ENCODE measurements around the gene LSP1.

Gene LSP1

DNA sequence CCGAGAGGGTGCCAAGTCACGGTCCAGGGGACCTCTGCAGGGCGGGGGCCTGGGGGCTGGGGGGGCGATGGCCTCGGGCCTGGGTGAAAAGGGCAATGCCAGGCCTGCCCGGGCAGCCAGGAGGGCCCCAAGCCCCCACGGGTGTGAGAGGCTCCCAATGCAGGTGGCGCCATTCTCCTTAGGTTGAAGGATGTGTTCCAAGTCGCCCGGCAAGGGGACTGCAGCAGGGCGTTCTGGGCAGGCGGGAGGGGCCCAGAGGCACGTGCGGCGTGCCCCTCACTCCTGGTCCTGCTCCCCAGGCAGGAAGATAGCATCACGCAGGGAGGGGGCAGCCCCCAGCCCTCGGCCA lies 14.8 kb upstream of the LSP1 start:
- no peak for DNase-seq

DNA sequence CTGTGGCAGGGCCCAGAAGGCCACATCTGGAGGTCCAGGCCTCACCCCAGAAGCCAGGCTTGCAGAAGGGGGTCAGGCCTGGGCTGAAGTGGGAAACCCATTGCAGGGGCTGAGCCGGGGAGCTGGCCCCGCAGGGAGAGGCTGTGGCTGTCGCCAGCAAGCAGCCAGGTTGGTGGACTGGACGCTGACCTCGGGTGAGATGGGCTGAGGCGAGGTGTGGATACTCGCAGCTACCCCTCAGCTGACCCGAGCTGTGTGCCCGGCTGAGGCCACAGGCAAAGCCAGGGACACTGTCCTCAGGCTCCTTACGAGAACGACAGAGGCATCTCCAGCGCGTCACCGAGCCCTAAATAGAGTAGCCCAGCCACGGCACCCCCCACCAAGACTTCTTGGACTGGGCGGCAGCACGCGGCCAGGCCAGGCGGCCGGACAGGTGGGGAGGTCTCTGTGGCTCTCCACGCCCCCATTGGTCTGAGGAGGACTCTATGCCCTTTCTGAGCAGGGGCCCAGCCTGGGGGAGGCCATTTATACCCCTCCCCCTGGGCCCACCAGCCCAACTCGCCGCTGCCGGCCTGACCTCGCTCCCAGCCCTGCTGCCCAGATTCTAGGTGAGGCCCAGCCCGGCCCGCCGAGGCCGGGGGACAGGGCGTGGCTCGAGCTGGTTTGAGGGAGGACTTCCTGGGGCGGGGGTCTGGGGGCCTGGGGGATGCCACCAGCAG lies 14.3 kb upstream of the LSP1 start, which contains the start of gene TNNI2:
TSS of gene TNNI2 (plus strand) at position 556 of the 719 bp plus-strand sequence. CDS start 716 bp downstream, outside the sequence.
- no peak for DNase-seq

DNA sequence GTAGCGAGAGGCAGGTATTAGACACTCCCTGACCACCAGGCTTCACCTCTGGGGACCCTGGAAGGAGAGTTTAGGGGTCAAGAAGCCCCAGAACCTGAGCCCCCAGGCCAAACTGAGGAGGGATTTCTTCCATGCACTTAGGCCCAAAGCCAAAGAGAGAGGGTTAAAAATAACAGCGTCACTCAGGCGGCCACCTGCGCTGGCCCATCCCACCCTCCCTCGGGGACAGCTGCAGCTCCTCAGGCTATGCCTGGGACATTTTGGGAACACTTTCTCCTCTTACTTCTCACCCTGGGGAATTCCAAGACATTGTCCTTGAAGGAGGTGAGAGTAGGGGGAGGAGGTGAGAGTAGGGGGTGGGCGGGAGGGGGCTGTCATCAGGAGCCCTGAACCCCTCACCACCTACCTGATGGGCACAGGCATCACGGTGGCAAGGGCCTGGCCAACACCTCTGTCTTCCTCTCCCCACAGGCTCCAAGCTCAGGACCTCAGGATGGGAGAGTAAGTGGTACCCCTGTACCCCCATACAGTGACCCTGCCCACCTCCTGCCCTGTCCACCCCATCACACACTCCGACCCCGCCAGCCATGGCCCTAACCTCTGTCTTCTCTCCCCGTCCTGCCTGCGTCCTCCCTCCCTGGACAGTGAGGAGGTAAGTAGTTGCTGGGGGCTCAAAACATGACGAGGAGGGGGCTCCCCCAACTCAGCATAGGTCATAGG lies 13.5 kb upstream of the LSP1 start:
- no peak for DNase-seq

DNA sequence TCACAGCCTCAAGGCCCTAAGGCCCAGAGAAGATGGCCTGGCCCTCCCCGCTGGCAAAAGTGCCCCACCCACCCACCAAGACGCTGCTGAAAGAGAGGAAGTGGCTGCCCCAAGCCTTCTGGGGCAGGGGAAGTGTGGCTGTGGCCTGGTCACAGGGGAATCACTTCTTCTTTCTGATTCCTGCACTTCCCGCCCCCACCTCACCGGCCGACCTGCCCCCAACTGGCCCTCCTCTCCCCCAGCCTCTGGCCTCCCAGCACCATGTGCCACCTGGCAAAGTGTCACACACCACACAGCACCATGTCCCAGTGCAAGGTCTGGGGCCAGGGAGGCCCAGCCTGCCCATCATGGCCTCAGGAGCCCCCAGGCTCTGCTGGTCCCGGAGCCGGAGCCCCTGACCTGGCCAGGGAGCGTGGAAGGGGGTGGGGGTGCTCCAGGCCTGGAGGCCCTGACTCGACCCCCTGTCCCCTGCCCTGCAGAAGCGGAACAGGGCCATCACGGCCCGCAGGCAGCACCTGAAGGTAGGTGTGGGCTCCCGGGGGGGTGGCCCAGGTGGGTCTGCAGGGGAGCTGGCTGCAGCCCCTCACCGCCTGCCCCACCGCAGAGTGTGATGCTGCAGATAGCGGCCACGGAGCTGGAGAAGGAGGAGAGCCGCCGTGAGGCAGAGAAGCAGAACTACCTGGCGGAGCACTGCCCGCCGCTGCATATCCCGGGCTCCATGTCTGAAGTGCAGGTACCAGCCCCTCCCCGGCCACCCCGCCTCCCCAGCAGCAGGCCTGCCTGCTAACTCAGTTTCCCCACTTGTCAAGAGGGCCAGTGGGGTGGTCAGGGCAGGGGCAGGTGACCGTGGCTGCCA lies 12.7 kb upstream of the LSP1 start:
- DNase-seq = no peak

DNA sequence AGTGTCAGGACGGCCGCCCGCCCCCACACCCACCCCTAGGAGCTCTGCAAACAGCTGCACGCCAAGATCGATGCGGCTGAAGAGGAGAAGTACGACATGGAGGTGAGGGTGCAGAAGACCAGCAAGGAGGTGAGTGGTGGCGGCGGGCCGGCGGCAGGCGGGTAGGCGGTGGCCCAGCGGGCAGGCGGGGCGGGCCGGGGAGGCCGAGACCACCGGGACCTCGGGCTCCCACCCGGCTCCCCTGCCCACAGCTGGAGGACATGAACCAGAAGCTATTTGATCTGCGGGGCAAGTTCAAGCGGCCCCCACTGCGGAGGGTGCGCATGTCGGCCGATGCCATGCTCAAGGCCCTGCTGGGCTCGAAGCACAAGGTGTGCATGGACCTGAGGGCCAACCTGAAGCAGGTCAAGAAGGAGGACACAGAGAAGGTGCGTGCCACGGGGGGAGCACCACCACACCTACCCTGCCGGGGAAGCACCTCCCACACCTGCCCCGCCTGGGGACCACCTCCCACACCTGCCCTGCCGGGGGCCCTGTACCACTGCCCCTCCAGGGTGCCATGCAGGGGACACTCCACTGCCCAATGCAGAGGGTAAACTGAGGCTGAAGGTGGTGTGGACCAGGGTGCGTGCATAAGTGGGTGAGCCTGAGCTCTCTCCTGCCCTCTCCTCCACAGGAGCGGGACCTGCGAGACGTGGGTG lies 12.0 kb upstream of the LSP1 start:
- DNase-seq = no peak

DNA sequence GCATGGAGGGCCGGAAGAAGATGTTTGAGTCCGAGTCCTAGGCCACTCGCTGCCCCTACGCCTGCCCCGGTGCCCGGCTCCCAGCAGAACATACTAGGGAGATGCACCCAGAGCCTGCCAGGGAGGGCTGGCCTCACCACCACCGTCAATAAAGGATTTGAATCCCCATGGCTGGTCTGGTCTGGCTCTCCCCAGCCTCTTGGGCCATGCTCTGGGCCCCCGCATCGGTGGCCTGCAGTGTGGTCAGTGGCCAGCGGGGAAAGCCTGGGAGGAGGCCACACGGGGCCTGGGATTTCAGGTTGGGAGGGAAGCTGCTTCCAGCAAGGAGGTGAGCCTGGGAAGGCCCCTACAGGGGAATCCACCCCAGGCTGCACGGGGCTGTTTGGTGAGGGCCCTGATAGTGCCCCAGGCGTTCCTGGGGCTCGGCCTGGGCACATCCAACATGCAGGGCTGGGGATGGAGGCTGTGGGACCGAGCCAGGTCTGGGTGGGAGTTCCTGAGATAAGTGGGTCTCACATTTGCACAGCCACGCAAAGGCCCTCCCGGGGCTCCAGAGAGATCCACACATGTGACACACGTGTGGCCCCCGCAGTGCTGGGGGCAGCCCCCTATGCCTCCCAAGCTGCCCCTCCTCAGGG lies 11.3 kb upstream of the LSP1 start:
- no peak for DNase-seq

DNA sequence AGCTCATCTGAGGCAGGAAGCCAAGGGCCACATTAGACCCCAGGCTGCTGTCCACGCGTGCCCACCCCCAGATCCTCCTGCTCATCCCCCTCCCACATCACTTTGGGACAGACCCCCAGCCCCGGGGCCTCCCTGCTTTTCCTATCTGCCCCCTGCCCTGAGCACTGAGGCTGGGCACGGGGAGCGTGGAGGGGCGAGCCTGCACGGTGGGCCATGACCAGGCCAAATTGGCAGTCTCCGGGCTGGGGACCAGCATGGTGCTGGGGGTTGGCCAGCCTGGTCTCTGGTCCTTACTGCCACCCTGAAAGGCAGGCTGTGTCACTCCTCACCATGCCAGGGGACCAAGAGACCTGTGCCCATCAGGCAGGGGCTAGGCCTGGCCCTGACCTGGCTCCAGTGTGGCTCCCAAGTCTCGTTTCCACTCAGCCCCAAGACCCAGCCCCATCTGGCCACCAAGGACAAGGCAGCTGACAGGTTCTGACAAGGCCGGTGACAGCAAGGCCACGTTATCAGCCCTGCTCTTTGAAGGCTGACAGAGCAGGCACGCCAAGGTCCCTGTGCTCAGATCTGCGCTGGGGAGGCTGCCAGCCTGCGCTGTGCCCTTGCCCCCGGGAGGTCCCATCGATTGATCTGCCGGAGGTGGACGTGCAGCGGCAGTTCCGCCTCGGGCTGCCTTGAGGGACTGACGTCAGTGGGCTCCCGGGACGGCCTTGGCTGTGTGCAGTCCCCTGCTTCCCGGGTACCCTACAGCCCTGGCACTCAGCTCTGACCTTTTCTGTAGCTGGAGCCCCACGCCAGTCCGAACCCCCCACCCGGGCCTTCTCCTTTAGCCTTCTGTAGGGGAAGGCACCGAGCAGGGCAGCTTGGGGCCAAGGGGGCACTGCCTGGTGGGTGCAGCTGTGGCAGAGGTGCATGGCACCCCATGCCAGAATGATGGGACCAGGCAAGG lies 10.5 kb upstream of the LSP1 start:
- DNase-seq = no peak

DNA sequence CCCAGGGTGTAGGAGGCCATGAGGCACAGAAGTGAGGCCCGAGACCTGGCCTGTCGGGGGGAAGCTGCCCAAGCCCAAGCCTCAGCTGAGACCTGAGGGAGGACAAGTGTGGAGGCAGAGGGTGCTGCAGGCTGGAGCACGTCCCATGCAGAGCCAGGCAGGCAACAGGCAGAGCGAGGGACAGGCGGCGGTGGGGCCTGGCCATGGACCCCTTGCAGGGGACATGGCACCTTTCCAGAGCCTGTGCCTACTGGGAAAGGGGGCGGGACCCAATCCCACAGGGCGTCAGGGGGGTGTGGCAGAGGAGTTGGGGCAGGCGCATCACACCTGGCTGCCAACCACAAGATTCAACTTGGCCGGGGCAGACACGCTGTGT lies 9.8 kb upstream of the LSP1 start:
- no peak for DNase-seq

DNA sequence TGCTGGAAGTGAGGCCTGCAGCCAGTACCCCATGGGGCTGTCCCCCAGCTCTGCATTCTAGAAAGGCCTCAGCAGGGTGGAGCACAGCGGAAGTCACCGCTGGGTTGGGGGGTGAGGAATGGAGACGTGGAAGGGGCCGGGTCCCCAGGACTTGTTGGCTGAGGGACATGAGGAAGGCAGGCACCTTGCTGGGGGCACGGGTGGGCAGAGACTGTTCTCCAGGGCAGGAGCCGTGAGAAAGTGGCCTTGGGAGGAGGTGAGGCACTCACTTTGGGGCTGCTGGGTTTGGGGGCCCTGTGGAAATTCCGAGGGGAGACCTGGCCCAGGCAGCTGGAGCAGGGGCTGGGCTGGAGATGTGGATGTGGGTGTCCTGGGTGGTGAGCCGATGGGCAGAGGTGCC lies 9.1 kb upstream of the LSP1 start:
- DNase-seq = no peak

DNA sequence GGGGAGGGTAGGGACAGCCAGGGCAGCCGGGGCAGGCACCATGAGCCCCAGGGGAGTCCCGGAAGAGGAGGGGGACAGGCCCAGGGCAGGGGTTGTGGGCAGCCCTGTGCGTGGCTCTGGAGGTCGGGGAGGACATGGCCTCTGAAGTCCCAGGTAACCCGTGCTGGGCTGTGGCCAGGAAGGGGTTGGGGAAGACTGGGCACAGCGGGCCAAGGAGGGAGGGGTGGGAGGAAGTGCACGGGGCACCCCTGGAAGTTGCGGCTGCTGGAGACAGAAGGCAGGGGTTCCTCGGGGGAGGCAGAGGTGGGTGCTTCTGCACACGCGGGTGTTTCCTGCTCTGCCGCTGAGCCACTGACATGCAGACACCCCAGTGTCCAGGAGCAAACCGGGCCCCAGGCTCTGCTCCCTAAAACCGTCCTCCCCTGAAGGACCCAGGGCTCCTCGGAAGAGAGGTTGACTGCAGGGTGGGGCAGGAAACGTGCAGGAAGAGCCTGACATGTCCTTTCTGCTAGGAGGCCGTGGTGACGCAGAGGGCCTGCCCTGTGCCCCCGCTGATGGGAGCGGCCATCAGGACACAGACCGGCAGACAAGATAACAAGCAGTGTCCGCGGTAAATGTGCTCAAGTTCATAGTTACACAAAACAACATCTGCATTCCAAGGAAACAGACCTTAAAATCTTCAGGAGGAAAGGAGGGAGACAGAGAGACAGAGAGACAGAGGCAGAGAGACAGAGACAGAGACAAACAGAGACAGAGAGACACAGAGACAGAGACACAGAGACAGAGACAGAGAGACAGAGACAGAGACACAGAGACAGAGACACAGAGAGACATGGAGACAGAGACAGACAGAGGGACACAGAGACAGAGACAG lies 8.4 kb upstream of the LSP1 start:
- DNase-seq = peak; percentile 46

DNA sequence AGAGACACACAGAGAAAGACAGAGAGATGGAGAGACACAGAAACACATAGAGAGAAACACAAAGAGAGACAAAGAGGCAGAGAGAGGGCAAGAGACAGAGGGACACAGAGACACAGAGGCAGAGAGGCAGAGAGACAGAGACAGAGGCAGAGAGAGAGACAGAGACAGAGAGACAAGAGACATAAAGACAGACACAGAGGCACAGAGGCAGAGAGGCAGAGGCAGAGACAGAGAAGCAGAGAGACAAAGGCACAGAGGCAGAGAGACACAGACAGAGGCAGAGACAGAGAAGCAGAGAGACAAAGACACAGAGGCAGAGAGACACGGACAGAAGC lies 7.8 kb upstream of the LSP1 start:
- no peak for DNase-seq

DNA sequence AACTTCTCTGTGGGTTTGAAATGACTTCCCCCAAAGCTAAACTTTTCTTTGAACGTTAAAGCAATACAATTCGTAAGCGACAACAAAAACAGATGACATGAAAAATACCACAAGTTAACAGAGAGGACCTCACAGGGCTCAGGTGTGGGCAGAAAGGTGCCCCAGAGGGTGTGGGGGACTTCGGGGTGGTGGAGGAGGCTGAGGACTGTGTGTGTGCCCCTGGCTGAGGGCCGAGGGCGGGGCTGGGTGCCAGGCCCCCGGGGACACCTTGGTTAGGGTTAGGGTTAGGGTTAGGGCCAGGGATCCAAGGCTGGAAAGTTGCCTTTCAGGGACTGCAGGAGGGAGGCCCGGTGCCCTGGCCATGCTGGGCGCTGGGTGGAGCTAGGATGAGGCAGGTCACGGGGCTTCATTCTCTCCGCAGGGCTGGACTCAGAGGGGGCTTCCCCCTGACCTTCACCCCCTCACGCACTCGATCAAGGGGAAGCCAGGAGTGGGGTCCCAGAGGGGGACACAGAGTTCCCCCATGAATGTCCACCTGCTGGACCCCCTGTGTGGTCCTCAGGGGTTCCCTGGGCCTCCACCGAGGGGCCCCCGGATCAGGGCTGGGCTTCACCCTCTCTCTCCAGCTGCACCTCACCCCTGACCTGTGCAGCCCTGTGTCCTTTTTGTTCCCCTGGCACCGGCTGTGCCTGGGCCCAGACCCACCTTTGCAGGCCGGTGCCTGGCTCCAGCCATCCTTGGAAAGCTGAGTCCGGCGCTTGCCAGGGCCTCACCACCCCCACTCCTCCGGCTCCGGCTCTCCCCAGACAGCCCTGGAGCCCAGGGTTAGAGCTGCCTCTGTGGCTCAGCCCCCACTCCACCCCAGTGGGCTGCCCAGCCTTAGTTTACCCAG lies 7.1 kb upstream of the LSP1 start:
- DNase-seq = peak; percentile 55

DNA sequence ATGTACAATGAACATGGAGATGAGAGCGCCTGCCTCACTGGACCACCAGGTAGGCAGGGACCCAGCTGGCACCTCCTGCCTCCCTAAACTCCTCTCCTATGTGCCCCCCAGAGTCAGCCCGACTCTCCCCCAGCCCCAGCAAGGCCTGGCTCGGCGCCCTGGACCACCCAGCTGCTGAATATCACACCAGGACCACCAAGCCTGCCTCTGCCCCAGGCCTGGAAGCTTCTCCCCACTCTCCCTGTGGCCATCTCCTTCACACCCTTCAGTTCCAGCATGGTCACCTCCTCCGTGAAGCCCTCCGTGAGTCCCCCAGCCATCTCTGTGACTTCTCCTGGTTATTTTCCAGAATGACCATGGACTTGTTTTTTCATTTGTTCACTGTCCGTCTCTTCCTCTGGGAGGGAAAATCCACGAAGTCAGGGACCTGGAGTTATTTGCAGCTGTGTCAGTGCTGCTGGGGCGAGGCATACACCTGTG lies 6.4 kb upstream of the LSP1 start:
- no peak for DNase-seq

DNA sequence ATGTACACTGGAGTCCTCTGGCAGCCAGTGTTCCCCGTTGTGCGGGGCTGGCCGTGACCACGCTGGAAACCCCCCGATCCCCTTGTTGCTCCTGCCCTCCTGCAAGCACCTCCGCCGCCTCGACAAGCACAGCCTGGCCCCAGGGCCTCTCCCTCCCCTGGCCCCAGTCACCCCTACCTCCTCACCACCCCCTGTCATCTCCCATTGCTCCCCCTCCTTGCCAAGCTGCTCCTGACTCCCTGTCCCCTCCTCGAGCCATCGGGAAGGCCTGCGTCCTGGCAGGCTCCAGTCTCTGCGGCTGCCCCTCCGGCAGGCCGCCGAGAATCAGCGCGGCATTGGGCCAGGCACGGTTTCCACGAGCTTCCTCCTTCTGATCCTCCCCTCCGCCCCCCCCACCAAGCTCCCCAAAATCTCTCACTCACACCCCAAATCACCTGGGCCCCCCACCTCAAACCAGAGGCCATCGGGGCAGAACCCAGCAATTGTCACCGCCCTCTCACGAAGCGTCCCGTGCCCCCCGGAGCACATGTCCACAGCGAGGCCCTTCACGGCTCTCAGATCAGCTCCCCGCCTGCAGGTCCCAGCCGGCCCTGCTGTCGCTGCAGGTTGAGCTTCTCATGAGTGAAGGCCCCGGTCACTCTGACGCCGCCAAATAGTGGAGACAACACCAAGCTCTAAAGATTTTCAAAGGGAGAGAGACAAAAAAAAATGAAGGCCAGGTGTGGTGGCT lies 5.7 kb upstream of the LSP1 start:
- no peak for DNase-seq

DNA sequence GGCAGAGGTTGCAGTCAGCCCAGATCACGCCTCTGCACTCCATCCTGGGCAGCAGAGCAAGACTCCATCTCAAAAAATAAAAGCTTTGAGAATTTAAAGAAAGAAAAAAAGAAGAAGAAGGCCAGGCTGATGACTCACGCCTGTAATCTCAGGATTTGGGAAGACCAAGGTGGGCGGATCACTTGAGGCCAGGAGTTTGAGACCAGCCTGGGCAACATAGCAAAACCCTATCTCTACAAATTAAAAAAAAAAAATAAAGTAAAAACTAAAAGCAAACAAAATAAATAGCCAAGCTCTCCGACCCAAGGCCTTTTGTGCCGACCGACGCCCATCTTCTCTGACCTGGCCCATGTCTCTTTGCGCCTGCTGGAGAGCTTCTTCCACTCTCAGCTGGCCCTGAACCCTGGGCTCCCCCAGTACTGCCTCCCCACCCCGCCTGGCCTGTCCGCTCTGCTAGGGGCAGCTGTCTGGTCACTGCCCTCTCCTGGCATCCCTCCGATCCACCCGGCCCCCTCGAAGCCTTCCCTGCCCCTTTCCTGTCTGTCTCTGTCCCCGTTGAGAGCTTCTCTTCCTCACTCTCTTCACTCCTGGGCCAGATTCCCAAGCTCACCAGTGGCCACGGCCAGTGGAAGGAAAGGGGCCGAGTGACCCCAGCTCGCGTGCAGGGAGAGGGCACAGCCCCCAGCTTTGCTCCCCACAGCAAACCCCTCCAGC lies 4.8 kb upstream of the LSP1 start:
- DNase-seq = no peak

DNA sequence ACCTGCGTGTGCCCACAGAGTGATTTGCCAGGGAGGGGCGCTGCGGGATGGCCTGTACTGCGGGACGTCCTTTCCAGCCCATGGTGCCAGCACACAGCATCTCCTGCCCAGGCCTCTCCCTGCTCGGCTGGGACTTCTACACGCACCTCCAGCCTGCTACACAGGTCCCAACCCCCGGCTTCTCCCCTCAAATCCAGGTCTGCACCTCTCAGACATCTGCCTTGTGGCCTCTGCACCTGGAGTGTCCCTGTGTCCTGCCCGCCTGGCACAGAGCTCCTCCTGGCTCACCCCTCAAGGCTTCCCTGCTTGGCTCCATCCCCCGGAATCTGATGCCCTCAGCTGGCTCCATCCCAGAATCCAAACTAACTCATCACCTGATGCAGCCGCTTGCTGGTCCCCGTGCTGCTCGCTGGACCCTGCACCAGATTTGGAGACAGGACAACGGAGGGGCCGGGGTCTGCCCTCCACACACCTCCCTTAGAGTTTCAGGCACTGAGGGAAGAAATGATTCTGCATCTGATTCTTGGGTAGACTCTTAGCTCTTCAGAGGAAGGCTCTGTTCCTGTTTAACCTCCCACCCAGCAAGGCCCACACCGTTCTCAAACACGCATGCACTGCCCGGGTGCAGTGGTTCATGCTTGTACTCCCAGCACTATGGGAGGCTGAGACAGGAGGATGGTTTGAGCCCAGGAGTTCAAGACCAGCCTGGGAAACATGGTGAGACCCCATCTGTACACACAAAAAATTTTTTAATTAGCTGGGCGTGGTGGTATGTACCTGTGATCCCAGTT lies 4.0 kb upstream of the LSP1 start:
- no peak for DNase-seq

Data from activated gamma-delta T cell treated with Interleukin-2 at 50 U/mL for 16 hours (primary cell).